ENCODE measurements around the gene LSM4. TPM values are rescaled to one million over a fixed set of nuclear protein-coding genes. Genes with fewer than 3 reads are reported as not detected.

LSM4 gene
- total RNA-seq, 2 experiments from 2014 or later: 40.2 to 47.4 TPM

- Mint-ChIP-seq H3K4me3 (peak overlapping the region; percentile 96), H3K9me3 (no peaks in the 10 kb centered on the region), H3K4me1 (ENCODE audit: low read depth) (peaks cover 47% of the 10 kb centered on the region), H3K27me3 (no peaks in the 10 kb centered on the region), H3K36me3 (ENCODE audit: low read depth) (peaks cover 36% of the 10 kb centered on the region), H3K27ac (peak overlapping the region; percentile 98)
- ATAC-seq (ENCODE audit: poor library complexity) (no peak), DNase-seq (peak in 4 of 14 experiments; percentile 31 to 72 (median 64))
- CTCF ChIA-PET: interaction anchor here (1.4 to 1.5 kb wide), 2 partner anchors 21 to 28 kb away, joined by 5 to 13 read pairs; no protein-coding TSS in a partner anchor
- peaks cover 72% of the 10 kb centered on the region for H3K4me1 ChIP-seq (ENCODE audit: insufficient read depth, low read length)
- H3K36me3 ChIP-seq (ENCODE audit: insufficient read depth, low read length): peaks cover 41% of the 10 kb centered on the region
- TF ChIP-seq CTCF (IDR thresholded peaks at IDR 0.05): no peak
- H3K4me3 ChIP-seq (ENCODE audit: low read length): peak overlapping the region; percentile 13
- H3K9me3 ChIP-seq (ENCODE audit: control insufficient read depth in 1 of 2, insufficient read depth in 1 of 2, low read length in 2 of 2): peaks cover 0 to 6% of the 10 kb centered on the region in 2 experiments
- peak overlapping the region; percentile 53 to 92 for H3K27ac ChIP-seq (ENCODE audit: low read depth in 1 of 2, low read length in 2 of 2)
- POLR2A ChIA-PET: interaction anchor here (1.1 to 3.4 kb wide), 4 partner anchors 10 to 27 kb away, joined by 9 to 71 read pairs (median 15); partner anchors contain the start of genes JUND and LSM4
- H3K27me3 ChIP-seq (ENCODE audit: control insufficient read depth in 1 of 2, insufficient read depth in 2 of 2, low read length in 2 of 2): no peaks in the 10 kb centered on the region
- intact Hi-C loops (cut with DNase I, micrococcal nuclease): no loop called here
These were observed 15.6 kb downstream of the LSM4 start for GRCh38 chr19:18307271-18307681.

GRCh38 chr19:18306888-18307260 lies 16.0 kb downstream of the LSM4 start:
- Histone ChIP-seq H3K36me3 (ENCODE audit: insufficient read depth, low read length) (peaks cover 37% of the 10 kb centered on the region), H3K27ac (ENCODE audit: low read depth in 1 of 2, low read length in 2 of 2) (peak overlapping the region; percentile 53 to 92), H3K4me3 (ENCODE audit: low read length) (peak overlapping the region; percentile 13), H3K27me3 (ENCODE audit: control insufficient read depth in 1 of 2, insufficient read depth in 2 of 2, low read length in 2 of 2) (no peaks in the 10 kb centered on the region), H3K4me1 (ENCODE audit: insufficient read depth, low read length) (peaks cover 72% of the 10 kb centered on the region), H3K9me3 (ENCODE audit: control insufficient read depth in 1 of 2, insufficient read depth in 1 of 2, low read length in 2 of 2) (peaks cover 0 to 6% of the 10 kb centered on the region in 2 experiments)
- peaks cover 36% of the 10 kb centered on the region for H3K36me3 Mint-ChIP-seq (ENCODE audit: low read depth)
- DNase-seq (peak in 5 of 14 experiments; percentile 25 to 57 (median 35)), ATAC-seq (ENCODE audit: poor library complexity) (no peak)
- ChIA-PET POLR2A (interaction anchor here (1.1 to 3.4 kb wide), 4 partner anchors 11 to 26 kb away, joined by 9 to 71 read pairs (median 15); partner anchors contain the start of genes JUND and LSM4), CTCF (interaction anchor here (1.4 to 1.5 kb wide), 2 partner anchors 21 to 27 kb away, joined by 5 to 13 read pairs; no protein-coding TSS in a partner anchor)
- no peaks in the 10 kb centered on the region for H3K9me3 Mint-ChIP-seq
- intact Hi-C loops (cut with DNase I, micrococcal nuclease): no loop called here
- H3K4me1 Mint-ChIP-seq (ENCODE audit: low read depth): peaks cover 47% of the 10 kb centered on the region
- peak overlapping the region; percentile 96 for H3K4me3 Mint-ChIP-seq
- peak overlapping the region; percentile 98 for H3K27ac Mint-ChIP-seq
- no peak for TF ChIP-seq CTCF (IDR thresholded peaks at IDR 0.05)
- no peaks in the 10 kb centered on the region for H3K27me3 Mint-ChIP-seq

GRCh38 chr19:18306209-18306887 lies 16.5 kb downstream of the LSM4 start:
- H3K4me1 Mint-ChIP-seq (ENCODE audit: low read depth): peaks cover 47% of the 10 kb centered on the region
- peak overlapping the region; percentile 33 to 92 for H3K27ac ChIP-seq (ENCODE audit: low read depth in 1 of 2, low read length in 2 of 2)

More at GRCh38 chr19:18306209-18306887, 16.5 kb downstream of the LSM4 start:
- Histone ChIP-seq H3K27me3 (ENCODE audit: control insufficient read depth in 1 of 2, insufficient read depth in 2 of 2, low read length in 2 of 2) (no peaks in the 10 kb centered on the region), H3K4me3 (ENCODE audit: low read length) (peak overlapping the region; percentile 13), H3K4me1 (ENCODE audit: insufficient read depth, low read length) (peaks cover 77% of the 10 kb centered on the region), H3K9me3 (ENCODE audit: control insufficient read depth in 1 of 2, insufficient read depth in 1 of 2, low read length in 2 of 2) (peaks cover 0 to 6% of the 10 kb centered on the region in 2 experiments), H3K36me3 (ENCODE audit: insufficient read depth, low read length) (peaks cover 32% of the 10 kb centered on the region)
- peaks cover 36% of the 10 kb centered on the region for H3K36me3 Mint-ChIP-seq (ENCODE audit: low read depth)
- H3K27me3 Mint-ChIP-seq: no peaks in the 10 kb centered on the region
- POLR2A ChIA-PET: interaction anchor here (1.1 to 7.8 kb wide), 6 partner anchors 11 to 26 kb away, joined by 9 to 465 read pairs (median 33); partner anchors contain the start of genes JUND and LSM4
- no peak for TF ChIP-seq CTCF (IDR thresholded peaks at IDR 0.05)
- intact Hi-C loops (cut with DNase I, micrococcal nuclease): no loop called here
- H3K4me3 Mint-ChIP-seq: peak overlapping the region; percentile 96
- peak overlapping the region; percentile 98 for H3K27ac Mint-ChIP-seq
- ATAC-seq (ENCODE audit: poor library complexity) (no peak), DNase-seq (peak in 2 of 14 experiments; percentile 21 to 31)
- H3K9me3 Mint-ChIP-seq: no peaks in the 10 kb centered on the region
- CTCF ChIA-PET: interaction anchor here (1.4 to 5.6 kb wide), 3 partner anchors 22 to 27 kb away, joined by 5 to 78 read pairs (median 13); partner anchors contain the start of gene JUND

Measured in CD4-positive, alpha-beta T cell (primary cell).